ENCODE measurements around the gene GOSR2.
"Not testable (repeated sequence)": the region's sequence is repeated elsewhere in the genome, so short reads cannot be mapped to it uniquely, and the experiment has no call there.

DNA sequence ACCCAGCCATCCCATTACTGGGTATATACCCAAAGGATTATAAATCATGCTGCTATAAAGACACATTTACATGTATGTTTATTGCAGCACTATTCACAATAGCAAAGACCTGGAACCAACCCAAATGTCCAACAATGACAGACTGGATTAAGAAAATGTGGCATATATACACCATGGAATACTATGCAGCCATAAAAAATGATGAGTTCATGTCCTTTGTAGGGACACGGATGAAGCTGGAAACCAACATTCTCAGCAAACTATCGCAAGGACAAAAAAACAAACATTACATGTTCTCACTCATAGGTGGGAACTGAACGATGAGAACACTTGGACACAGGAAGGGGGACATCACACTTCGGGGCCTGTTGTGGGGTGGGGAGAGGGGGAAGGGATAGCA lies 998 bp upstream of the GOSR2 start:
- not testable (repeated sequence) for TF ChIP-seq POLR2A (IDR thresholded peaks at IDR 0.05; ENCODE audit: low read depth, low read length); RAD21 (IDR thresholded peaks at IDR 0.05; ENCODE audit: low read length); RFX5 (IDR thresholded peaks at IDR 0.05; ENCODE audit: low read depth, low read length); CEBPB (IDR thresholded peaks at IDR 0.05; ENCODE audit: low read depth, low read length); USF2 (IDR thresholded peaks at IDR 0.05; ENCODE audit: low read depth, low read length); FOS (IDR thresholded peaks at IDR 0.05; ENCODE audit: low read depth, low read length); MAFK (IDR thresholded peaks at IDR 0.05; ENCODE audit: low read depth, low read length); RCOR1 (IDR thresholded peaks at IDR 0.05; ENCODE audit: insufficient replicate concordance, low read length); MXI1 (IDR thresholded peaks at IDR 0.05; ENCODE audit: borderline replicate concordance, low read depth, low read length); SMC3 (IDR thresholded peaks at IDR 0.05; ENCODE audit: low read depth, low read length); CHD1 (IDR thresholded peaks at IDR 0.05; ENCODE audit: low read depth, low read length); MAZ (IDR thresholded peaks at IDR 0.05; ENCODE audit: borderline replicate concordance, low read depth, low read length)
- TF ChIP-seq, protein P1, sequence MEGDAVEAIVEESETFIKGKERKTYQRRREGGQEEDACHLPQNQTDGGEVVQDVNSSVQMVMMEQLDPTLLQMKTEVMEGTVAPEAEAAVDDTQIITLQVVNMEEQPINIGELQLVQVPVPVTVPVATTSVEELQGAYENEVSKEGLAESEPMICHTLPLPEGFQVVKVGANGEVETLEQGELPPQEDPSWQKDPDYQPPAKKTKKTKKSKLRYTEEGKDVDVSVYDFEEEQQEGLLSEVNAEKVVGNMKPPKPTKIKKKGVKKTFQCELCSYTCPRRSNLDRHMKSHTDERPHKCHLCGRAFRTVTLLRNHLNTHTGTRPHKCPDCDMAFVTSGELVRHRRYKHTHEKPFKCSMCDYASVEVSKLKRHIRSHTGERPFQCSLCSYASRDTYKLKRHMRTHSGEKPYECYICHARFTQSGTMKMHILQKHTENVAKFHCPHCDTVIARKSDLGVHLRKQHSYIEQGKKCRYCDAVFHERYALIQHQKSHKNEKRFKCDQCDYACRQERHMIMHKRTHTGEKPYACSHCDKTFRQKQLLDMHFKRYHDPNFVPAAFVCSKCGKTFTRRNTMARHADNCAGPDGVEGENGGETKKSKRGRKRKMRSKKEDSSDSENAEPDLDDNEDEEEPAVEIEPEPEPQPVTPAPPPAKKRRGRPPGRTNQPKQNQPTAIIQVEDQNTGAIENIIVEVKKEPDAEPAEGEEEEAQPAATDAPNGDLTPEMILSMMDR (conservative IDR thresholded peaks at IDR 0.05; ENCODE audit: low read depth, low read length), result not testable (repeated sequence)
- TF ChIP-seq, protein P2, sequence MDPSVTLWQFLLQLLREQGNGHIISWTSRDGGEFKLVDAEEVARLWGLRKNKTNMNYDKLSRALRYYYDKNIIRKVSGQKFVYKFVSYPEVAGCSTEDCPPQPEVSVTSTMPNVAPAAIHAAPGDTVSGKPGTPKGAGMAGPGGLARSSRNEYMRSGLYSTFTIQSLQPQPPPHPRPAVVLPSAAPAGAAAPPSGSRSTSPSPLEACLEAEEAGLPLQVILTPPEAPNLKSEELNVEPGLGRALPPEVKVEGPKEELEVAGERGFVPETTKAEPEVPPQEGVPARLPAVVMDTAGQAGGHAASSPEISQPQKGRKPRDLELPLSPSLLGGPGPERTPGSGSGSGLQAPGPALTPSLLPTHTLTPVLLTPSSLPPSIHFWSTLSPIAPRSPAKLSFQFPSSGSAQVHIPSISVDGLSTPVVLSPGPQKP (IDR thresholded peaks at IDR 0.05; ENCODE audit: borderline replicate concordance, low read depth, low read length), result not testable (repeated sequence)
